Measurements from ENCODE around the gene UNC13B. TPM values are rescaled to one million over a fixed set of nuclear protein-coding genes. Genes with fewer than 3 reads are reported as not detected.

The UNC13B gene
- total and polyA plus RNA-seq, 7 donors: 14.6 to 25.6 (median 20.5) TPM

DNA sequence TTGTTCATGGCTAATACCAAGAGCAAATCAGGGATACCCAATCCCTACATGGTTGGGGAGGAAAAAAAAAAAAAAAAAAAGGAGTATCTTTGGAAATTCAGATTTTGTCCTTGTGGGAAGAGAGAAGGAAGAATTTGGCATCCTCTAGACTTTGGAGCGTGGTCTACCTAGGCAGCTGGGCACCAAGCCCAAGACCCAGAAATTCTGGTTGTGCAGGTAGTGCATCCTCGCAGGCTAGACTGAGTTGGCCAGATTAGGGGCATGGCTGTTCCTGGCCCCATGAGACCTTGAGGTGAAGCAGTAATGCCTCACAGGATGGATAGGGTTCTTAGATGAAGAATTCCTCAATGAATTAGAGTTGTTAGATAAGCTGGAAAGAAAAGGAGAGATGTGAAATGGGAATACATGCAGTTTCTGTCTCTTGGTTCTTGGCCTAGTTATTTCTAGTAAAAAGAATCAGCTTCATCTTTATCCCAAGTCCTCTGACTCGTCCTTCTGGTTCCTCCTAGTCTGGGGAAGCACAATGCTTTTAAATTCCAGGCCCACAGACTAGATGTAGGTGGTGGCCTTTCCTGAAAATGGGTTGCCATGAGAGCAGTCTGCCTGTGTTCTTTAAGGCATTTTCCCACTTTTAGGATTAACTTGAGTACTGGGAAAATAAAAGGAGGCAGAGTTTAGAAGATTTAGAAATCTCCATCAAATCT is 187.6 kb downstream of the UNC13B start:
- peaks cover 0 to 4% (median 0%) of the 10 kb centered on the region in 4 donors for H3K36me3 ChIP-seq
- no peaks in the 10 kb centered on the region for H3K27me3 ChIP-seq
- no peak overlapping the region for H3K4me3 ChIP-seq
- TF ChIP-seq, protein P1, sequence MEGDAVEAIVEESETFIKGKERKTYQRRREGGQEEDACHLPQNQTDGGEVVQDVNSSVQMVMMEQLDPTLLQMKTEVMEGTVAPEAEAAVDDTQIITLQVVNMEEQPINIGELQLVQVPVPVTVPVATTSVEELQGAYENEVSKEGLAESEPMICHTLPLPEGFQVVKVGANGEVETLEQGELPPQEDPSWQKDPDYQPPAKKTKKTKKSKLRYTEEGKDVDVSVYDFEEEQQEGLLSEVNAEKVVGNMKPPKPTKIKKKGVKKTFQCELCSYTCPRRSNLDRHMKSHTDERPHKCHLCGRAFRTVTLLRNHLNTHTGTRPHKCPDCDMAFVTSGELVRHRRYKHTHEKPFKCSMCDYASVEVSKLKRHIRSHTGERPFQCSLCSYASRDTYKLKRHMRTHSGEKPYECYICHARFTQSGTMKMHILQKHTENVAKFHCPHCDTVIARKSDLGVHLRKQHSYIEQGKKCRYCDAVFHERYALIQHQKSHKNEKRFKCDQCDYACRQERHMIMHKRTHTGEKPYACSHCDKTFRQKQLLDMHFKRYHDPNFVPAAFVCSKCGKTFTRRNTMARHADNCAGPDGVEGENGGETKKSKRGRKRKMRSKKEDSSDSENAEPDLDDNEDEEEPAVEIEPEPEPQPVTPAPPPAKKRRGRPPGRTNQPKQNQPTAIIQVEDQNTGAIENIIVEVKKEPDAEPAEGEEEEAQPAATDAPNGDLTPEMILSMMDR (IDR thresholded peaks at IDR 0.05): no peak
- TF ChIP-seq POLR2AphosphoS5 (IDR thresholded peaks at IDR 0.05): no peak
- TF ChIP-seq POLR2A (IDR thresholded peaks at IDR 0.05): no peak
- no peak for TF ChIP-seq EP300 (IDR thresholded peaks at IDR 0.05)
- no peaks in the 10 kb centered on the region for H3K9me3 ChIP-seq
- intact Hi-C loops (cut with DNase I): no loop called here
- H3K4me1 ChIP-seq: no peaks in the 10 kb centered on the region
- H3K27ac ChIP-seq: no peak overlapping the region
- 86 to 88% methylated on average over 3 of the region's 3 CpGs for WGBS, 2 donors
- DNase-seq: no peak

DNA sequence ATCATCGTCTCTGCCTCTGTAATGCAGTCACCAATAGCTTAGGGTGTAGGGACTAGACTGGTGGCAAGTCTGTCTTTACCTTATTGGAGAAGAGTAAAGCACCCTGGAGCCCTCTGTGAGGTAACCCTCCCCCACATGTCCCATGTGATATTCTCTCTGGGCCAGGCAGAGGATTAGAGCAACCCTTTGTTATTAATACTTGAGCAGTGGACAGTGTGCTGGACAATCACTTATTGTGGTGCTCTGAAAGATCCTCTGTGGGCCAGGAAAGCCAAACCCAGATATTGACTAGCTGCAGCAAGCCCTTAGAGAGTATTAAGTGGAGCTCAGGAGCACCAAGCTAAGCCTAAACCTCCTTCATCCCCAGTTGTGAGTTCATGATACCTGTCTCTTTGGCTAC is 188.4 kb downstream of the UNC13B start:
- Histone ChIP-seq H3K4me1 (no peaks in the 10 kb centered on the region), H3K27me3 (no peaks in the 10 kb centered on the region), H3K9me3 (no peaks in the 10 kb centered on the region), H3K27ac (no peak overlapping the region), H3K4me3 (no peak overlapping the region), H3K36me3 (peaks cover 0 to 4% (median 0%) of the 10 kb centered on the region in 4 donors)
- TF ChIP-seq POLR2AphosphoS5 (IDR thresholded peaks at IDR 0.05) (no peak), POLR2A (IDR thresholded peaks at IDR 0.05) (no peak), EP300 (IDR thresholded peaks at IDR 0.05) (no peak)
- TF ChIP-seq, protein P1 (IDR thresholded peaks at IDR 0.05): no peak
- no peak for DNase-seq
- intact Hi-C loops (cut with DNase I): no loop called here
- WGBS, 2 donors: 95% methylated on average over 1 of the region's 1 CpG

DNA sequence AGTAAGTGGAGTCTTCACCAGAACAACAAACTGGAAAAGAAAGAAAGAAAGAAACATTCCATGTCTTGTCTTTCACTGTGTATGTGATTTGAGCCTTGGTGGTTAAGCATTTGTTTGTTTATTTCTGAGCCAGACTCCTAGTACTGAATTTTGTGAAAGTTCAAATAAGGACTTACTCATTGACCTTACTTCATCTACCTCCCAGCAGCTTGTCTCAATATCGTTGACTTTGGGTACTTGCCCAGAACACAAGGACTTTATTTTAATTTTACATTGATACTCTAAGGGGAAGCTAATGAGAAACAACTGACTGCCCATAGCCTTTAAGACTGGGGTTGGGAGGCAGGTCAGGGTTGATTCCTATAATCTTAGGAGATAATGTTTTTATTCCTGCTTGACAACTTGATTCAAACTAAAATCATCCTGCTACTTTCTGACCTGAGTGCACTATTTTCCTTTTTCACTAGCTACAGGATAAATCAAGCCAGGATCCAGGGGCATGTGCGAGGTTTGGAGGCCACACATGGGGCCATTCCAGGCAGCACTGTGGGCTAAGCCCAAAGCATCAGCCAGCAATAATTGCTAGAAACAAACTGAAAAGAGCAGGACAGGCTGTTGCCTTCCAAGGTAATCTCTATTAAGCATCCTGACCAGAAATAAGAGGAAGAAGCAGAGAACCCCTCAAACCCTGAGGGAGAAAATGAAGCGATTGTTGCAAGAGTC is 189.2 kb downstream of the UNC13B start:
- 67 to 84% methylated on average over 3 of the region's 3 CpGs for WGBS, 2 donors
- H3K9me3 ChIP-seq: no peaks in the 10 kb centered on the region
- H3K27ac ChIP-seq: no peak overlapping the region
- no peak for DNase-seq
- H3K4me1 ChIP-seq: no peaks in the 10 kb centered on the region
- peaks cover 0 to 4% (median 0%) of the 10 kb centered on the region in 4 donors for H3K36me3 ChIP-seq
- TF ChIP-seq EP300 (IDR thresholded peaks at IDR 0.05) (no peak), POLR2A (IDR thresholded peaks at IDR 0.05) (no peak), POLR2AphosphoS5 (IDR thresholded peaks at IDR 0.05) (no peak)
- TF ChIP-seq, protein P1 (IDR thresholded peaks at IDR 0.05): no peak
- H3K4me3 ChIP-seq: no peak overlapping the region
- no peaks in the 10 kb centered on the region for H3K27me3 ChIP-seq
- intact Hi-C loops (cut with DNase I): no loop called here

DNA sequence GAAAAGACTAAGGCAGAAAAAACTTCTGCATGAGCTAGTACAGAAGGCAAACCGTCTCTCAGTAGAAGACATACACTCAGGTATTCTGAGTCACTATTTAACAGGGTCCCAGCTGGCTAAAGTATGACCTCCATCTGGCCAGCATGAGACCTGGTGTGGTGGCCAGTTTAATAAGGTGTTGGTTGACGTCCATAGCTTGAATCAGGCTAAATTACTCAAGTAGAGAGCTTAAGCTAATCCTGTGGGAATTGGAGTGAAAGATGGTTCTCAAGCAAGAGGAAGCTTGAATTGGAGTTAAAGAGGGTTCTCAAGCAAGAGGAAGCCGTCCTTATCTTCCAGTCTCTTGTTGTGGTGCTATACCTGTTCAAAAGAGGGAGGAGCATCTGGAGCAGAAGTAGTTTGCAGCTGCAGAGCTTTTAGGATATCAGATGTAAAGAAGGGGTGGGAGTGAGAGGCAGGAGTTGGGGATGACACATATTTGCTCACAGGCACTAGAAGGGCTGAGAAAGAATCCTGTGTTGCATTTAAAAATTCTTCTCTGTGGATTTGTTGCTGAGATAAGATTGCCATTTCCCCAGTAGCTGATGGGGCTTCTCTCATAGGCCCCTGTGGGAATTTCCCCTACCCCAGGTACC is 192.0 kb downstream of the UNC13B start:
- TF ChIP-seq EP300 (IDR thresholded peaks at IDR 0.05) (no peak), POLR2AphosphoS5 (IDR thresholded peaks at IDR 0.05) (no peak), POLR2A (IDR thresholded peaks at IDR 0.05) (no peak)
- TF ChIP-seq, protein P1 (IDR thresholded peaks at IDR 0.05): no peak
- H3K27me3 ChIP-seq: no peaks in the 10 kb centered on the region
- H3K9me3 ChIP-seq: no peaks in the 10 kb centered on the region
- no peak for DNase-seq
- peaks cover 0 to 4% (median 0%) of the 10 kb centered on the region in 4 donors for H3K36me3 ChIP-seq
- no peak overlapping the region for H3K27ac ChIP-seq
- intact Hi-C loops (cut with DNase I): no loop called here
- no peaks in the 10 kb centered on the region for H3K4me1 ChIP-seq
- H3K4me3 ChIP-seq: no peak overlapping the region
- 83 to 88% methylated on average over 3 of the region's 3 CpGs for WGBS, 2 donors

Data from sigmoid colon (tissue), 7 donors.